Stomach (tissue), 4 donors: ENCODE data around the gene BAIAP2L1.

ENCODE experiments used
- EP300 ChIP-seq: sonication (generic); formaldehyde crosslinking; IDR thresholded peaks from one replicate; pipeline ENCODE4 v1.6.1; 2017; ENCODE audit warnings: antibody characterized with exemption
- POLR2A ChIP-seq, 4 donors: fragments of 450-650 bp; IDR thresholded peaks; one replicate each; pipeline ENCODE4 v1.6.1; 2016; ENCODE audit warnings: antibody characterized with exemption in 4 of 4, control low read depth in 2 of 4, mild to moderate bottlenecking in 1 of 4, moderate library complexity in 1 of 4
- POLR2AphosphoS5 ChIP-seq, 3 donors: sonication (generic); formaldehyde crosslinking; IDR thresholded peaks; one replicate each; pipeline ENCODE4 v1.6.1; 2016; ENCODE audit warnings: antibody characterized with exemption in 3 of 3
- TF ChIP-seq, protein P1 (sequence below), 7 experiments: fragments of 450-650 bp in 4 of 7; fragments of 200-600 bp in 3 of 7; sonication (generic) in 3 of 7; IDR thresholded peaks; one replicate each; pipeline ENCODE4 v1.5.1; 2016 to 2019; ENCODE audit warnings: antibody characterized with exemption in 7 of 7, control low read depth in 2 of 7, mild to moderate bottlenecking in 1 of 7

DNA sequence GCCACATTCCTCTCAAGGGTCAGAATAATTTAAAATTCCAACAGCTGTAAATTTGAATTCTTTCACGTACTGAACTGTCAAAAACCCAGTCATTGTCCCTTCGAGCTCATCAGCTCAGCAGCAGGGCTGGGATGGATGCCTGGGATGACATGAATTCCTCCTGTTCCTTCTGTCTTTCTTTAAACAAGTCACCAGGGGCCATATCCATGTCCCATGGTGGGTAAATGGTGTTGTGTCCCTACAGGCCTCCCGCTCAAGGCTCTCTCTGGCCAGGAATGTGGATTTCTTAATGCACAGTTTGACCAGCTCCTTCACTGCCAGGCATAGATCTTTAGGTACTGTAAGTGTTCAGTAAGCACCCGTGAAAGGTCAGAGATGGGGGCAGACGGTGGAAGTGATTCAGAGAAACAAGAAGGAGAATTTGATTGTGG is 135.0 kb downstream of the BAIAP2L1 start:
- TF ChIP-seq, protein P1, sequence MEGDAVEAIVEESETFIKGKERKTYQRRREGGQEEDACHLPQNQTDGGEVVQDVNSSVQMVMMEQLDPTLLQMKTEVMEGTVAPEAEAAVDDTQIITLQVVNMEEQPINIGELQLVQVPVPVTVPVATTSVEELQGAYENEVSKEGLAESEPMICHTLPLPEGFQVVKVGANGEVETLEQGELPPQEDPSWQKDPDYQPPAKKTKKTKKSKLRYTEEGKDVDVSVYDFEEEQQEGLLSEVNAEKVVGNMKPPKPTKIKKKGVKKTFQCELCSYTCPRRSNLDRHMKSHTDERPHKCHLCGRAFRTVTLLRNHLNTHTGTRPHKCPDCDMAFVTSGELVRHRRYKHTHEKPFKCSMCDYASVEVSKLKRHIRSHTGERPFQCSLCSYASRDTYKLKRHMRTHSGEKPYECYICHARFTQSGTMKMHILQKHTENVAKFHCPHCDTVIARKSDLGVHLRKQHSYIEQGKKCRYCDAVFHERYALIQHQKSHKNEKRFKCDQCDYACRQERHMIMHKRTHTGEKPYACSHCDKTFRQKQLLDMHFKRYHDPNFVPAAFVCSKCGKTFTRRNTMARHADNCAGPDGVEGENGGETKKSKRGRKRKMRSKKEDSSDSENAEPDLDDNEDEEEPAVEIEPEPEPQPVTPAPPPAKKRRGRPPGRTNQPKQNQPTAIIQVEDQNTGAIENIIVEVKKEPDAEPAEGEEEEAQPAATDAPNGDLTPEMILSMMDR (IDR thresholded peaks at IDR 0.05): no peak
- TF ChIP-seq POLR2A (IDR thresholded peaks at IDR 0.05): no peak
- TF ChIP-seq POLR2AphosphoS5 (IDR thresholded peaks at IDR 0.05): no peak
- no peak for TF ChIP-seq EP300
